K562 (cell line): ENCODE results near the gene TNIK. TPM values are rescaled to one million over a fixed set of nuclear protein-coding genes. Genes with fewer than 3 reads are reported as not detected.

ENCODE experiments used
- ARID1B ChIP-seq: fragments of 450-650 bp; IDR thresholded peaks from 2 replicates; pipeline ENCODE4 v1.6.1; 2016; ENCODE audit warnings: antibody characterized with exemption, mild to moderate bottlenecking, inconsistent platforms
- ATF4 ChIP-seq: fragments of 450-650 bp; formaldehyde crosslinking; IDR thresholded peaks from 2 replicates; pipeline ENCODE4 v1.4.0; 2022; ENCODE audit warnings: mild to moderate bottlenecking, moderate library complexity
- CREBBP ChIP-seq: IDR thresholded peaks from one replicate; pipeline ENCODE4 v1.6.1; 2012; ENCODE audit warnings: low read depth, mild to moderate bottlenecking, control low read depth, inconsistent platforms, low read length
- EP400 ChIP-seq: fragments of 450-650 bp; IDR thresholded peaks from 2 replicates; pipeline ENCODE4 v1.6.1; 2017; ENCODE audit warnings: antibody characterized with exemption, mild to moderate bottlenecking, moderate library complexity
- ETV1 ChIP-seq: fragments of 450-650 bp; conservative IDR thresholded peaks from 2 replicates; pipeline ENCODE4 v1.6.1; 2016; ENCODE audit warnings: missing genetic modification characterization, control low read depth, low read depth, missing compliant biosample characterization
- FOXM1 ChIP-seq, 2 experiments: fragments of 450-650 bp in 1 of 2; sonication (generic) in 1 of 2; formaldehyde crosslinking in 1 of 2; IDR thresholded peaks; 2 replicates each; pipeline versions ENCODE4 v1.6.1 to v1.9.0; 2017 to 2022; ENCODE audit warnings: low read depth in 2 of 2, mild to moderate bottlenecking in 2 of 2, missing genetic modification reagents in 1 of 2, moderate library complexity in 1 of 2
- HDAC8 ChIP-seq: fragments of 450-650 bp; IDR thresholded peaks from 2 replicates; pipeline ENCODE4 v1.6.1; 2016; ENCODE audit warnings: mild to moderate bottlenecking, missing genetic modification characterization, moderate library complexity, missing compliant biosample characterization
- HMG20B ChIP-seq: fragments of 250-450 bp; sonication (Bioruptor Pico); IDR thresholded peaks from 2 replicates; pipeline ENCODE4 v1.5.0; 2021; ENCODE audit warnings: mild to moderate bottlenecking
- HNRNPUL1 ChIP-seq: fragments of 200-400 bp; formaldehyde crosslinking; IDR thresholded peaks from 2 replicates; pipeline ENCODE4 v1.6.1; 2017; ENCODE audit warnings: low read length
- LEF1 ChIP-seq: fragments of 450-650 bp; IDR thresholded peaks from 2 replicates; pipeline ENCODE4 v1.6.1; 2016; ENCODE audit warnings: mild to moderate bottlenecking
- MEIS2 ChIP-seq: fragments of 450-650 bp; IDR thresholded peaks from 2 replicates; pipeline ENCODE4 v1.6.1; 2014; ENCODE audit warnings: mild to moderate bottlenecking; ENCODE audit not compliant: partially characterized antibody
- NFATC3 ChIP-seq: fragments of 450-650 bp; IDR thresholded peaks from 2 replicates; pipeline ENCODE4 v1.6.1; 2017; ENCODE audit warnings: mild to moderate bottlenecking
- RNF2 ChIP-seq: sonication (generic); IDR thresholded peaks from 2 replicates; pipeline ENCODE4 v1.6.1; 2016
- SAFB2 ChIP-seq: fragments of 200-400 bp; formaldehyde crosslinking; IDR thresholded peaks from 2 replicates; pipeline ENCODE4 v1.6.1; 2018; ENCODE audit warnings: borderline replicate concordance, low read length, low read depth, moderate library complexity; ENCODE audit not compliant: severe bottlenecking
- SMC3 ChIP-seq: conservative IDR thresholded peaks from 2 replicates; pipeline ENCODE4 v1.6.1; 2011; ENCODE audit warnings: low read depth, low read length, improper control_type of control experiment; ENCODE audit not compliant: insufficient read depth
- SP2 ChIP-seq: IDR thresholded peaks from 2 replicates; pipeline ENCODE4 v1.6.1; 2011; ENCODE audit warnings: mild to moderate bottlenecking, low read depth, low read length, moderate library complexity; ENCODE audit not compliant: poor library complexity, severe bottlenecking; ENCODE audit errors: extremely low read depth
- USF2 ChIP-seq: sonication (generic); formaldehyde crosslinking; IDR thresholded peaks from 2 replicates; pipeline ENCODE4 v1.5.0; 2020; ENCODE audit warnings: missing genetic modification reagents
- ZNF174 ChIP-seq: fragments of 250-450 bp; sonication (Bioruptor Pico); IDR thresholded peaks from 2 replicates; pipeline ENCODE4 v1.4.0; 2020; ENCODE audit warnings: mild to moderate bottlenecking
- ZNF318 ChIP-seq, 2 experiments: fragments of 450-650 bp; IDR thresholded peaks; 2 replicates each; pipeline ENCODE4 v1.6.1; 2016; ENCODE audit warnings: mild to moderate bottlenecking in 2 of 2, borderline replicate concordance in 1 of 2, low read depth in 1 of 2, moderate library complexity in 1 of 2
- ZNF584 ChIP-seq: fragments of 200-800 bp; sonication (Bioruptor generic); IDR thresholded peaks from 2 replicates; pipeline ENCODE4 v1.6.1; 2016; ENCODE audit warnings: low read depth, mild to moderate bottlenecking, missing genetic modification characterization, missing compliant biosample characterization
- polyA plus RNA-seq, 8 experiments: library from polyadenylated mRNA; depleted of rRNA in 4 of 8; stranded (reverse) in 5 of 8; unstranded in 3 of 8; fragments of >200 nt; fragmentation: Nextera tagmentation in 2 of 8; fragmentation: Illumina TruSeq in 1 of 8; extraction: Ambion mirVana in 2 of 8; extraction: Trizol in 1 of 8; gene quantifications; 2 replicates each; pipeline versions ENCODE4 v1.2.1 to v1.2.3, GENCODE V29; 2011 to 2014; ENCODE audit warnings: inconsistent platforms in 1 of 8, missing spikeins in 1 of 8
- total RNA-seq, 7 experiments: library from RNA; depleted of rRNA in 6 of 7; stranded (reverse); fragments of >200 nt in 6 of 7; fragmentation: Illumina TruSeq in 2 of 7; extraction: Trizol in 2 of 7; gene quantifications; 2 replicates each; pipeline versions ENCODE4 v1.2.1 to v1.2.3, GENCODE V29; 2011 to 2021; ENCODE audit warnings: low replicate concordance in 1 of 7

TNIK gene
- total and polyA plus RNA-seq, 9 of the 15 experiments (the other 6 are each of a cell fraction or from before 2014, with no cell fraction given) = 6.6 to 39.0 (median 24.7) TPM

- TF ChIP-seq ETV1 (peak; percentile 93), HMG20B (CRISPR knock-in tag) (no peak), NFATC3 (0 out of 2 replicates have a peak, but pooled peaks have one; percentile 66), USF2 (no peak), ATF4 (CRISPR knock-in tag) (no peak), HNRNPUL1 (no peak), ZNF318 (IDR thresholded peaks at IDR 0.05; ENCODE audit: borderline replicate concordance in 1 of 2, low read depth in 1 of 2) (0 out of 4 replicates have a peak, but pooled peaks of 1 of the 2 experiments have one; percentile 69), MEIS2 (peak; percentile 88), SAFB2 (no peak), SP2 (no peak), RNF2 (peak; percentile 58; the same call in 1 of the 2 replicates), CREBBP (no peak), ZNF584 (CRISPR knock-in tag) (no peak), LEF1 (peak; percentile 86), SMC3 (peak; percentile 47; the same call in 1 of the 2 replicates), FOXM1 (IDR thresholded peaks at IDR 0.05; ENCODE audit: low read depth) (peak; percentile 82), FOXM1 (CRISPR knock-in tag; IDR thresholded peaks at IDR 0.05; ENCODE audit: low read depth) (no peak), ZNF174 (CRISPR knock-in tag) (no peak), ARID1B (peak; percentile 96), EP400 (peak; percentile 33; the same call in 1 of the 2 replicates), HDAC8 (tag) (no peak)
These were observed 277.2 kb downstream of the TNIK start (continued) for GRCh38 chr3:171183042-171183441.
